Heart right ventricle (tissue), 16 donors: ENCODE data around the gene COL18A1. TPM values are rescaled to one million over a fixed set of nuclear protein-coding genes. Genes with fewer than 3 reads are reported as not detected.

Source experiments
- ATAC-seq, 8 donors: fragments of 200-7000 bp; cut with Tn5 transposase; one replicate each; pipeline ENCODE4 v1.9.1; 2020; ENCODE audit warnings: mild to moderate bottlenecking in 8 of 8, moderate library complexity in 8 of 8, moderate number of reproducible peaks in 1 of 8
- DNase-seq, 2 donors: peaks; one replicate each; pipeline ENCODE4 v3.0.0-alpha.2; 2020
- H3K27ac ChIP-seq, 10 donors: fragments of 200-600 bp; sonication (generic) in 2 of 10; one replicate each; pipeline versions ENCODE4 v1.5.0 to v1.8.0; 2020 to 2022; ENCODE audit warnings: mild to moderate bottlenecking in 3 of 10
- H3K27me3 ChIP-seq, 7 donors: fragments of 200-600 bp; one replicate each; pipeline ENCODE4 v1.8.0; 2021 to 2022; ENCODE audit warnings: mild to moderate bottlenecking in 2 of 7
- H3K36me3 ChIP-seq, 9 donors: fragments of 200-600 bp; sonication (generic) in 1 of 9; one replicate each; pipeline versions ENCODE4 v1.5.0 to v1.8.0; 2020 to 2022; ENCODE audit warnings: mild to moderate bottlenecking in 2 of 9
- H3K4me1 ChIP-seq, 9 donors: fragments of 200-600 bp; sonication (generic) in 1 of 9; one replicate each; pipeline versions ENCODE4 v1.5.0 to v1.8.0; 2020 to 2022; ENCODE audit warnings: mild to moderate bottlenecking in 4 of 9
- H3K4me3 ChIP-seq, 10 donors: fragments of 200-600 bp; sonication (generic) in 2 of 10; one replicate each; pipeline versions ENCODE4 v1.5.0 to v1.8.0; 2020 to 2022; ENCODE audit warnings: mild to moderate bottlenecking in 7 of 10, moderate library complexity in 2 of 10
- H3K9me3 ChIP-seq, 11 donors: fragments of 200-600 bp in 10 of 11; sonication (generic) in 2 of 11; one replicate each; pipeline versions ENCODE4 v1.5.0 to v1.8.0; 2013 to 2022; ENCODE audit warnings: mild to moderate bottlenecking in 2 of 11, control low read depth in 1 of 11, moderate library complexity in 1 of 11
- WGBS, 2 donors: extraction: QIAGEN DNeasy Blood & Tissue Kit; methylation state at CpG; one replicate each; pipeline ENCODE4 v1.1.7; 2013; ENCODE audit warnings: inconsistent platforms in 1 of 2; 5-methylcytosine and 5-hydroxymethylcytosine counted together
- intact Hi-C, 10 donors: fragments of 100-400 bp; cut with DNase I; formaldehyde crosslinking; loops; one replicate each; pipeline versions ENCODE4 v1.11.1 to v1.14.2; 2022
- polyA plus RNA-seq, 2 donors: library from polyadenylated mRNA; stranded (reverse); fragments of 200-250 nt; gene quantifications; one replicate each; pipeline ENCODE4 v1.2.3, GENCODE V29; 2013
- total RNA-seq, 10 donors: library from RNA; stranded (reverse); fragmentation: NEBNext Ultra II Directional in 3 of 10; extraction: Animal tissue kit (Norgen Biotek cat#: 25700) in 3 of 10; gene quantifications; one replicate each; pipeline versions ENCODE4 v1.2.1 to v1.2.4, GENCODE V29; 2021 to 2023
- TF ChIP-seq, protein P1 (sequence below), 9 donors: fragments of 200-600 bp; sonication (generic) in 2 of 9; IDR thresholded peaks; one replicate each; pipeline versions ENCODE4 v1.5.0 to v1.8.0; 2021 to 2022; ENCODE audit warnings: antibody characterized with exemption in 9 of 9, mild to moderate bottlenecking in 5 of 9, moderate library complexity in 1 of 9
- donor health status: Arrhythmogenic right ventricular cardiomyopathy.
- donor health status: ischemic (EF 13 %, LVEDD 7.1; RV severe dilation, severe dysfunction).
- donor health status: healthy with polysubstance abuse.
- donor health status: DM: no; HTN: yes; CAD: no.
- donor health status: DM: no; HTN: no; CAD: no.
- donor health status: ischemic (EF 25% LVEDD 6.9; RV normal size, moderate dysfunction).
- donor health status: ischemic (EF 25% LVEDD 5.7; RV mildly dilated, moderate dysfunction).
- donor health status: healthy.
- donor health status: DM: yes; HTN: yes; CAD: no.
- donor health status: Ischemic cardiomyopathy.
- donor health status: ischemic (EF 35%, LVEDD 5.7; RV mildly dilated, moderate dysfunction).
- donor health status: nonischemic (EF 11% LVEDD 7.7; RV severe dilation, severe dysfunction).
- donor health status: DM: yes; HTN: yes; CAD: no.
- donor health status: PGD.
- donor health status: ischemic (EF 29% LVEDD 5.4; RV normal size, mild dysfunction).
- donor health status: nonischemic (EF 23%, LVEDD 6.1; RV moderate dilation, normal function).

Gene COL18A1
- total and polyA plus RNA-seq, 12 donors: 33.7 to 87.1 (median 52.6) TPM

- 91 to 94% methylated on average over 33 of the region's 33 CpGs for WGBS, 2 donors
- TF ChIP-seq, protein P1, sequence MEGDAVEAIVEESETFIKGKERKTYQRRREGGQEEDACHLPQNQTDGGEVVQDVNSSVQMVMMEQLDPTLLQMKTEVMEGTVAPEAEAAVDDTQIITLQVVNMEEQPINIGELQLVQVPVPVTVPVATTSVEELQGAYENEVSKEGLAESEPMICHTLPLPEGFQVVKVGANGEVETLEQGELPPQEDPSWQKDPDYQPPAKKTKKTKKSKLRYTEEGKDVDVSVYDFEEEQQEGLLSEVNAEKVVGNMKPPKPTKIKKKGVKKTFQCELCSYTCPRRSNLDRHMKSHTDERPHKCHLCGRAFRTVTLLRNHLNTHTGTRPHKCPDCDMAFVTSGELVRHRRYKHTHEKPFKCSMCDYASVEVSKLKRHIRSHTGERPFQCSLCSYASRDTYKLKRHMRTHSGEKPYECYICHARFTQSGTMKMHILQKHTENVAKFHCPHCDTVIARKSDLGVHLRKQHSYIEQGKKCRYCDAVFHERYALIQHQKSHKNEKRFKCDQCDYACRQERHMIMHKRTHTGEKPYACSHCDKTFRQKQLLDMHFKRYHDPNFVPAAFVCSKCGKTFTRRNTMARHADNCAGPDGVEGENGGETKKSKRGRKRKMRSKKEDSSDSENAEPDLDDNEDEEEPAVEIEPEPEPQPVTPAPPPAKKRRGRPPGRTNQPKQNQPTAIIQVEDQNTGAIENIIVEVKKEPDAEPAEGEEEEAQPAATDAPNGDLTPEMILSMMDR (IDR thresholded peaks at IDR 0.05): no peak
- Histone ChIP-seq H3K4me1 (peaks cover 5 to 37% (median 12%) of the 10 kb centered on the region in 9 donors), H3K36me3 (peaks cover 0 to 82% (median 18%) of the 10 kb centered on the region in 9 donors), H3K27me3 (no peaks in the 10 kb centered on the region), H3K4me3 (peak overlapping the region in 1 of 10 donors; percentile 44), H3K9me3 (no peaks in the 10 kb centered on the region), H3K27ac (peak overlapping the region in 2 of 10 donors; percentile 53 to 95)
- DNase-seq (peak in 1 of 2 donors; percentile 9), ATAC-seq (no peak)
- intact Hi-C loops: loop anchor here in 1 of 10 donors (10.0 kb wide), 1 partner anchor 113 kb away; no protein-coding TSS in a partner anchor
These were observed 77.3 kb downstream of the COL18A1 start for GRCh38 chr21:45481977-45482898.

DNA sequence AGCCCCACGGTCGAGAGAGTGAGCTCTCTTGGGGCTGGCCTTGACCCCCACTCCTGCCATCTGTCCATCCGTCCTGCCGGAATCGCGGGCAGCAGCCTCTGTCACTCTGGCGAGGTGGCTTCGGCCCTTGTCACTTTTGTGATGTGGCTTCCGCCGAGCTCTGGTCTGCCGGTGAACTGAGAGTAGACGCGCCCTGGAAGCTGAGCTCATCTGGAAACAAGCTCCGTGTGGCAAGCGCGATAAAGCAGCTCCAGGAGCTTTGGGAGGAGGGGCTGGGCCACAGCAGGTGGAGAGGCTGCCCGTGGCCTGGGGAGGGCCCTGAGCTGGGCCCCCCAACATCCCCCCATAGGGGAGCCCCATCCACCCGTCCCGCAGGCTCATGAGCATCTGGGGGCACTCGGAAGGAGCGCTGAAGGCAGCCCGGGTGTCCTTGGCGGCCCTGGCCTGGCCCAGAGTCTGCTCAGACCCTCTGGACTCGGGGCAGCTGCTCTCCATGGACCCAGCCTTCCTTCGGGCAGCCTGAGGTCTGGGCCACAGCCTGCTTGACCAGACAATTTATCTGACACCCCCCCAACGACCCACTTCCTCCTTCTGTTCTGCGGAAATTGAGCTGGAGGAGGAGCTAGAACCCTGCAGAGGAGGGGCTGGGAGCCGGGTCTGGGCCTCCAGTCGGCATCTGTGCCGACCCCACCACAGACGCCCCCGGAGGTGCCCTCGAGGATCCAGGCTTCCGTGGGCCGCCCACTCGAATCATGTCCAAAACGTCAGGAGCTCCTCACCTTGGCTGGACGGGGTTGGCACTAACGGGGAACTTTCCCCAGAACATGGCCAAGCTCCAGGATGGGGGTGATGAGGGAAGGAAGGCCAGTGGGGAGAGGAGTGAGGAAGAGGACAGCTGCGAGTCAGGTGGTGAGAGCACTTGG is 78.2 kb downstream of the COL18A1 start:
- ATAC-seq: peak in 5 of 8 donors; percentile 11 to 64 (median 26)
- H3K4me1 ChIP-seq: peaks cover 0 to 28% (median 3%) of the 10 kb centered on the region in 9 donors
- 78 to 82% methylated on average over 40 of the region's 40 CpGs for WGBS, 2 donors
- TF ChIP-seq, protein P1 (IDR thresholded peaks at IDR 0.05): no peak
- intact Hi-C loops: loop anchor here in 1 of 10 donors (10.0 kb wide), 1 partner anchor 112 kb away; no protein-coding TSS in a partner anchor
- no peaks in the 10 kb centered on the region for H3K9me3 ChIP-seq
- H3K36me3 ChIP-seq: peaks cover 0 to 84% (median 18%) of the 10 kb centered on the region in 9 donors
- peak in 1 of 2 donors; percentile 25 for DNase-seq
- H3K27me3 ChIP-seq: no peaks in the 10 kb centered on the region
- peak overlapping the region in 2 of 10 donors; percentile 11 to 44 for H3K4me3 ChIP-seq
- H3K27ac ChIP-seq: peak overlapping the region in 4 of 10 donors; percentile 19 to 95 (median 61)

DNA sequence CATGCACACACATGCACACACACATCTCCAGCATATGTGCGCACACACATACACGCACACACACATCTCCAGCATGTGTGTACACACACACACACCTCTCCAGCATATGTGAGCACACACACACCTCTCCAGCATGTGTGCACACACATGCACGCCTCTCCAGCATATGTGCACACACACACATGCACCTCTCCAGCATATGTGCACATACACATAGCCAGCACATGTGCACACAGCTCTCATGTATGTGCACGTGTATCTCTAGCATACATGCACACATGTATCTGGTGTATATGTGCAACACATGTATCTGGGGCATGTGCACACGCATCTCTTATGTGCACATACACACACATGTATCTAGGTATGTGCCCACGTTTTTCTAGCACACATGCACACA is 79.4 kb downstream of the COL18A1 start:
- H3K27me3 ChIP-seq: no peaks in the 10 kb centered on the region
- ATAC-seq: no peak
- H3K4me1 ChIP-seq: peaks cover 0 to 16% (median 0%) of the 10 kb centered on the region in 9 donors
- peaks cover 0 to 81% (median 10%) of the 10 kb centered on the region in 9 donors for H3K36me3 ChIP-seq
- intact Hi-C loops: loop anchor here in 1 of 10 donors (10.0 kb wide), 1 partner anchor 110 kb away; no protein-coding TSS in a partner anchor
- no peaks in the 10 kb centered on the region for H3K9me3 ChIP-seq
- DNase-seq: no peak
- H3K27ac ChIP-seq: no peak overlapping the region
- TF ChIP-seq, protein P1 (IDR thresholded peaks at IDR 0.05): no peak
- H3K4me3 ChIP-seq: no peak overlapping the region
- 89 to 96% methylated on average over 6 of the region's 6 CpGs for WGBS, 2 donors
